GM12878 (cell line): ENCODE results near the gene ADGRL3. TPM values are rescaled to one million over a fixed set of nuclear protein-coding genes. Genes with fewer than 3 reads are reported as not detected.

Experiments used
- ATAC-seq: fragments of 200-7000 bp; cut with Tn5 transposase; 3 replicates; pipeline ENCODE4 v1.9.1; 2020; ENCODE audit warnings: mild to moderate bottlenecking, moderate library complexity
- BruUV-seq: library from RNA; stranded (reverse); fragments of 400-500 nt; replicated peaks from 2 replicates; lab custom pipeline; 2021; lab: Mats Ljungman, UMichigan
- CTCF ChIA-PET: fragments of 300-600 bp; sonication (Branson Sonifier 250); formaldehyde crosslinking; extraction: SDS; loops from one replicate; lab custom pipeline; 2021; ENCODE audit warnings: inconsistent platforms; lab: Yijun Ruan, JAX
- POLR2A ChIA-PET: fragments of 350-600 bp; formaldehyde crosslinking; extraction: SDS; loops from one replicate; lab custom pipeline; 2021; ENCODE audit warnings: inconsistent platforms; lab: Charles Lee
- RAD21 ChIA-PET: fragments of 300-600 bp; sonication (Branson Sonifier 250); formaldehyde crosslinking; loops from one replicate; lab custom pipeline; 2023; ENCODE audit warnings: antibody characterized with exemption; ENCODE audit not compliant: unreplicated experiment; lab: Charles Lee
- SMC1A ChIA-PET: fragments of 300-600 bp; sonication (Branson Sonifier 250); formaldehyde crosslinking; loops from one replicate; lab custom pipeline; 2023; ENCODE audit not compliant: unreplicated experiment, uncharacterized antibody; lab: Charles Lee
- DNase-seq: peaks from one replicate; pipeline ENCODE4 v3.0.0-alpha.2; 2011; ENCODE audit warnings: low read depth, low spot score
- FAIRE-seq: peaks from 3 replicates; lab custom pipeline; 2011; peaks lifted over from hg19 to GRCh38; lab: Jason Lieb, UNC
- H2AFZ ChIP-seq: 2 replicates; pipeline ENCODE4 v1.6.0; 2011; ENCODE audit warnings: low read depth, low read length, control low read depth; ENCODE audit not compliant: control insufficient read depth
- H3K27ac ChIP-seq: 2 replicates; pipeline ENCODE4 v1.5.1; 2011; ENCODE audit warnings: control low read depth; ENCODE audit not compliant: control insufficient read depth, insufficient read depth
- H3K27me3 ChIP-seq, 2 experiments: replicated peaks in 1 of 2; 2 replicates each; pipeline versions ENCODE4 v1.6.0 to v1.6.1; 2011; ENCODE audit warnings: low read length in 1 of 2; ENCODE audit not compliant: control insufficient read depth in 2 of 2, insufficient read depth in 2 of 2
- H3K36me3 ChIP-seq, 2 experiments: 2 replicates each; pipeline ENCODE4 v1.5.1; 2011; ENCODE audit warnings: low read length in 1 of 2; ENCODE audit not compliant: control insufficient read depth in 2 of 2, insufficient read depth in 2 of 2
- H3K4me1 ChIP-seq: 2 replicates; pipeline ENCODE4 v1.6.1; 2011; ENCODE audit warnings: mild to moderate bottlenecking, low read length, moderate library complexity, mixed read lengths; ENCODE audit not compliant: control insufficient read depth, insufficient read depth
- H3K4me2 ChIP-seq: 2 replicates; pipeline ENCODE4 v1.6.0; 2011; ENCODE audit warnings: control low read depth; ENCODE audit not compliant: control insufficient read depth, insufficient read depth
- H3K4me3 ChIP-seq: fragments of 200-600 bp; sonication (generic); 2 replicates; pipeline ENCODE4 v1.5.1; 2016
- H3K79me2 ChIP-seq: 2 replicates; pipeline ENCODE4 v1.6.0; 2011; ENCODE audit warnings: low read length; ENCODE audit not compliant: control insufficient read depth, insufficient read depth
- H3K9ac ChIP-seq: 2 replicates; pipeline ENCODE4 v1.8.0; 2011; ENCODE audit warnings: low read length, control low read depth, mixed read lengths; ENCODE audit not compliant: control insufficient read depth, insufficient read depth
- H3K9me3 ChIP-seq: replicated peaks from 3 replicates; pipeline ENCODE4 v1.5.1; 2011; ENCODE audit warnings: mild to moderate bottlenecking, low read length; ENCODE audit not compliant: control insufficient read depth, insufficient read depth
- H4K20me1 ChIP-seq: 2 replicates; pipeline ENCODE4 v1.6.0; 2011; ENCODE audit not compliant: control insufficient read depth, insufficient read depth
- BHLHE40 ChIP-seq, 2 experiments: fragments of 450-650 bp in 1 of 2; IDR thresholded peaks; 2 replicates each; pipeline ENCODE4 v1.6.1; 2011 to 2017; ENCODE audit warnings: low read depth in 2 of 2, borderline replicate concordance in 1 of 2, improper control_type of control experiment in 1 of 2, low read length in 1 of 2, mild to moderate bottlenecking in 1 of 2
- DPF2 ChIP-seq: fragments of 450-650 bp; IDR thresholded peaks from 2 replicates; pipeline ENCODE4 v1.6.1; 2017; ENCODE audit warnings: mild to moderate bottlenecking
- MTA2 ChIP-seq: fragments of 450-650 bp; IDR thresholded peaks from 2 replicates; pipeline ENCODE4 v1.6.1; 2016; ENCODE audit warnings: low read depth, mild to moderate bottlenecking, moderate library complexity
- NRF1 ChIP-seq: conservative IDR thresholded peaks from 2 replicates; pipeline ENCODE4 v1.6.1; 2011; ENCODE audit warnings: mild to moderate bottlenecking, low read depth, low read length, improper control_type of control experiment
- POU2F2 ChIP-seq: IDR thresholded peaks from 3 replicates; pipeline ENCODE4 v1.6.1; 2011; ENCODE audit warnings: low read depth, mild to moderate bottlenecking, low read length, borderline replicate concordance
- RCOR1 ChIP-seq: conservative IDR thresholded peaks from 2 replicates; pipeline ENCODE4 v1.6.1; 2012; ENCODE audit warnings: low read depth, low read length, improper control_type of control experiment
- SP1 ChIP-seq: IDR thresholded peaks from one replicate; pipeline ENCODE4 v1.6.1; 2011; ENCODE audit warnings: low read depth, low read length
- TCF7 ChIP-seq: IDR thresholded peaks from 2 replicates; pipeline ENCODE4 v1.6.1; 2014; ENCODE audit warnings: antibody characterized with exemption, borderline replicate concordance
- YBX1 ChIP-seq: fragments of 450-650 bp; IDR thresholded peaks from 2 replicates; pipeline ENCODE4 v1.6.1; 2016; ENCODE audit warnings: antibody characterized with exemption
- in situ Hi-C: fragments of 300-500 bp; cut with MboI; formaldehyde crosslinking; loops from 9 replicates; pipeline ENCODE4 v1.14.3; 2018; ENCODE audit warnings: mixed read lengths
- intact Hi-C: fragments of 100-400 bp; cut with micrococcal nuclease; formaldehyde crosslinking; loops from one replicate; pipeline ENCODE4 v1.14.2; 2022; ENCODE audit not compliant: unreplicated experiment
- polyA plus RNA-seq, 11 experiments: library from polyadenylated mRNA; depleted of rRNA in 4 of 11; unstranded in 6 of 11; stranded (reverse) in 5 of 11; fragments of >200 nt; fragmentation: Nextera tagmentation in 4 of 11; fragmentation: Illumina TruSeq in 1 of 11; extraction: Ambion mirVana in 4 of 11; extraction: Trizol in 1 of 11; gene quantifications; 1 replicate in 1 of 11; 2 replicates in 10 of 11; pipeline versions ENCODE4 v1.2.1 to v1.2.3, GENCODE V29; 2011 to 2016; ENCODE audit warnings: inconsistent platforms in 2 of 11, missing spikeins in 2 of 11, low read depth in 1 of 11
- total RNA-seq, 4 experiments: library from RNA; depleted of rRNA in 3 of 4; stranded (reverse); fragments of >200 nt in 3 of 4; fragmentation: Illumina TruSeq in 1 of 4; extraction: Trizol in 1 of 4; gene quantifications; 2 replicates each; pipeline versions ENCODE4 v1.2.1 to v1.2.3, GENCODE V29; 2013 to 2021
- TF ChIP-seq, protein P1 (sequence below): fragments of 150-350 bp; IDR thresholded peaks from 2 replicates; pipeline ENCODE4 v1.6.1; 2016; ENCODE audit warnings: low read depth, low read length
- TF ChIP-seq, protein P2 (sequence below): IDR thresholded peaks from 2 replicates; pipeline ENCODE4 v1.6.1; 2012; ENCODE audit warnings: low read depth, low read length, improper control_type of control experiment
- TF ChIP-seq, protein P3 (sequence below), 3 experiments: IDR thresholded peaks in 2 of 3; conservative IDR thresholded peaks in 1 of 3; 2 replicates each; pipeline ENCODE4 v1.5.1; 2011; ENCODE audit warnings: low read depth in 3 of 3, low read length in 3 of 3, mild to moderate bottlenecking in 3 of 3, control low read depth in 2 of 3, moderate library complexity in 2 of 3, inconsistent platforms in 1 of 3, mixed read lengths in 1 of 3; ENCODE audit not compliant: control insufficient read depth in 2 of 3, insufficient read depth in 1 of 3; ENCODE audit errors: extremely low read depth in 1 of 3
- TF ChIP-seq, protein P4 (sequence below): fragments of 450-650 bp; IDR thresholded peaks from 2 replicates; pipeline ENCODE4 v1.6.1; 2017; ENCODE audit warnings: mild to moderate bottlenecking, moderate library complexity

The ADGRL3 gene
- total and polyA plus RNA-seq, 10 of the 15 experiments (the other 5 are each of a cell fraction or from before 2014, with no cell fraction given), result 1.1 TPM; not detected in 9

DNA sequence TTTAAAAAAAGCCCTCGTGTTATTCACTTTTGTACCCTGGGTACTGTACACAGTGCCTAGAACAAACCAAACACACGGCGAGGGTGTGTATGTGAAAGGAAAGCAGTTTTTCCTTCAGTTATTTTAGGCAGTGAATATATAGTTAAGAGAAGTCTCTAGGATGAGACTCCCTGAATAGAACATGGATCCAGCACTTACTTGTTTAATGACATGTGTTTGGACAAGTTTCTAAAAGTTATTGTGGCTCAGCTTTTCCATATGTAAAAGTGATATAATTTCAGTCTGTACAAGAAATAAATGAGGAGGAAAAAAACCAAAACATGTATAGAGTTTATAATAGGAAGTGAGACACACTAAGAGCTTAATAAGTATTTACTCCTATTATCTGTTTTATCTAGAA lies 273.2 kb downstream of the ADGRL3 start (continued):
- TF ChIP-seq, protein P1, sequence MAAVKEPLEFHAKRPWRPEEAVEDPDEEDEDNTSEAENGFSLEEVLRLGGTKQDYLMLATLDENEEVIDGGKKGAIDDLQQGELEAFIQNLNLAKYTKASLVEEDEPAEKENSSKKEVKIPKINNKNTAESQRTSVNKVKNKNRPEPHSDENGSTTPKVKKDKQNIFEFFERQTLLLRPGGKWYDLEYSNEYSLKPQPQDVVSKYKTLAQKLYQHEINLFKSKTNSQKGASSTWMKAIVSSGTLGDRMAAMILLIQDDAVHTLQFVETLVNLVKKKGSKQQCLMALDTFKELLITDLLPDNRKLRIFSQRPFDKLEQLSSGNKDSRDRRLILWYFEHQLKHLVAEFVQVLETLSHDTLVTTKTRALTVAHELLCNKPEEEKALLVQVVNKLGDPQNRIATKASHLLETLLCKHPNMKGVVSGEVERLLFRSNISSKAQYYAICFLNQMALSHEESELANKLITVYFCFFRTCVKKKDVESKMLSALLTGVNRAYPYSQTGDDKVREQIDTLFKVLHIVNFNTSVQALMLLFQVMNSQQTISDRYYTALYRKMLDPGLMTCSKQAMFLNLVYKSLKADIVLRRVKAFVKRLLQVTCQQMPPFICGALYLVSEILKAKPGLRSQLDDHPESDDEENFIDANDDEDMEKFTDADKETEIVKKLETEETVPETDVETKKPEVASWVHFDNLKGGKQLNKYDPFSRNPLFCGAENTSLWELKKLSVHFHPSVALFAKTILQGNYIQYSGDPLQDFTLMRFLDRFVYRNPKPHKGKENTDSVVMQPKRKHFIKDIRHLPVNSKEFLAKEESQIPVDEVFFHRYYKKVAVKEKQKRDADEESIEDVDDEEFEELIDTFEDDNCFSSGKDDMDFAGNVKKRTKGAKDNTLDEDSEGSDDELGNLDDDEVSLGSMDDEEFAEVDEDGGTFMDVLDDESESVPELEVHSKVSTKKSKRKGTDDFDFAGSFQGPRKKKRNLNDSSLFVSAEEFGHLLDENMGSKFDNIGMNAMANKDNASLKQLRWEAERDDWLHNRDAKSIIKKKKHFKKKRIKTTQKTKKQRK, result no peak
- TF ChIP-seq, protein P2, sequence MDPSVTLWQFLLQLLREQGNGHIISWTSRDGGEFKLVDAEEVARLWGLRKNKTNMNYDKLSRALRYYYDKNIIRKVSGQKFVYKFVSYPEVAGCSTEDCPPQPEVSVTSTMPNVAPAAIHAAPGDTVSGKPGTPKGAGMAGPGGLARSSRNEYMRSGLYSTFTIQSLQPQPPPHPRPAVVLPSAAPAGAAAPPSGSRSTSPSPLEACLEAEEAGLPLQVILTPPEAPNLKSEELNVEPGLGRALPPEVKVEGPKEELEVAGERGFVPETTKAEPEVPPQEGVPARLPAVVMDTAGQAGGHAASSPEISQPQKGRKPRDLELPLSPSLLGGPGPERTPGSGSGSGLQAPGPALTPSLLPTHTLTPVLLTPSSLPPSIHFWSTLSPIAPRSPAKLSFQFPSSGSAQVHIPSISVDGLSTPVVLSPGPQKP, result no peak
- TF ChIP-seq TCF7, result no peak
- no peak for TF ChIP-seq RCOR1
- no peak for TF ChIP-seq POU2F2

DNA sequence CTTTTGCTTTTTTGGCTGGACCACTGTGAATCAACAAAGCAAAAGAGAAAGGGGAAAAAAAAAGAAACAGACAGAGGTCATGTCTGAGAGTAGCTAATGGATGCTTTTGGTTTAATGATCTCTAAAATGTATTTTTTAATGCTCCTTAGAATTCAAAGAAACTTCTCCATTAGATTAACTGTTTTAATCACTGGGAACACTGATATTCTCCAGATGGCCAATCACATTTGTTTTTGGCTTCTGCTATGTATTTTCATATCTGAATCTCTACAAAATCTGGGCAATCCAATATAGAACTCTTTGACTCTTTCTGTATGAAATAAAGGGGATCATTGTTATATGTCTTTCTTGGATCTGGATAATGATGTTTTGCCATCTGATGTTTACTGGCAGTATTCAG lies 278.2 kb downstream of the ADGRL3 start:
- RAD21 ChIA-PET, result no interaction called here

More for the DNA sequence above, 278.2 kb downstream of the ADGRL3 start:
- no peak overlapping the region for H3K9ac ChIP-seq
- DNase-seq, result no peak
- no TSS peak for BruUV-seq
- SMC1A ChIA-PET, result no interaction called here
- no peaks in the 10 kb centered on the region for H3K79me2 ChIP-seq
- CTCF ChIA-PET, result no interaction called here
- intact Hi-C loops, result no loop called here
- ATAC-seq, result no peak
- no peak overlapping the region for H3K27ac ChIP-seq
- H3K27me3 ChIP-seq, result no peaks in the 10 kb centered on the region
- H4K20me1 ChIP-seq, result no peaks in the 10 kb centered on the region
- no peaks in the 10 kb centered on the region for H3K4me1 ChIP-seq
- H3K4me3 ChIP-seq, result no peak overlapping the region
- no peaks in the 10 kb centered on the region for H3K36me3 ChIP-seq
- H3K4me2 ChIP-seq, result no peak overlapping the region
- POLR2A ChIA-PET, result no interaction called here
- in situ Hi-C loops, result no loop called here
- TF ChIP-seq, protein P3, sequence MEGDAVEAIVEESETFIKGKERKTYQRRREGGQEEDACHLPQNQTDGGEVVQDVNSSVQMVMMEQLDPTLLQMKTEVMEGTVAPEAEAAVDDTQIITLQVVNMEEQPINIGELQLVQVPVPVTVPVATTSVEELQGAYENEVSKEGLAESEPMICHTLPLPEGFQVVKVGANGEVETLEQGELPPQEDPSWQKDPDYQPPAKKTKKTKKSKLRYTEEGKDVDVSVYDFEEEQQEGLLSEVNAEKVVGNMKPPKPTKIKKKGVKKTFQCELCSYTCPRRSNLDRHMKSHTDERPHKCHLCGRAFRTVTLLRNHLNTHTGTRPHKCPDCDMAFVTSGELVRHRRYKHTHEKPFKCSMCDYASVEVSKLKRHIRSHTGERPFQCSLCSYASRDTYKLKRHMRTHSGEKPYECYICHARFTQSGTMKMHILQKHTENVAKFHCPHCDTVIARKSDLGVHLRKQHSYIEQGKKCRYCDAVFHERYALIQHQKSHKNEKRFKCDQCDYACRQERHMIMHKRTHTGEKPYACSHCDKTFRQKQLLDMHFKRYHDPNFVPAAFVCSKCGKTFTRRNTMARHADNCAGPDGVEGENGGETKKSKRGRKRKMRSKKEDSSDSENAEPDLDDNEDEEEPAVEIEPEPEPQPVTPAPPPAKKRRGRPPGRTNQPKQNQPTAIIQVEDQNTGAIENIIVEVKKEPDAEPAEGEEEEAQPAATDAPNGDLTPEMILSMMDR (IDR thresholded peaks at IDR 0.05 in 2 of 3, conservative IDR thresholded peaks at IDR 0.05 in 1 of 3; ENCODE audit: control insufficient read depth in 2 of 3, extremely low read depth in 1 of 3, insufficient read depth in 1 of 3, low read depth in 3 of 3, low read length in 3 of 3), result no peak
- TF ChIP-seq BHLHE40 (IDR thresholded peaks at IDR 0.05; ENCODE audit: borderline replicate concordance in 1 of 2, low read depth in 2 of 2, low read length in 1 of 2), result no peak
- TF ChIP-seq YBX1, result no peak
- TF ChIP-seq, protein P4, sequence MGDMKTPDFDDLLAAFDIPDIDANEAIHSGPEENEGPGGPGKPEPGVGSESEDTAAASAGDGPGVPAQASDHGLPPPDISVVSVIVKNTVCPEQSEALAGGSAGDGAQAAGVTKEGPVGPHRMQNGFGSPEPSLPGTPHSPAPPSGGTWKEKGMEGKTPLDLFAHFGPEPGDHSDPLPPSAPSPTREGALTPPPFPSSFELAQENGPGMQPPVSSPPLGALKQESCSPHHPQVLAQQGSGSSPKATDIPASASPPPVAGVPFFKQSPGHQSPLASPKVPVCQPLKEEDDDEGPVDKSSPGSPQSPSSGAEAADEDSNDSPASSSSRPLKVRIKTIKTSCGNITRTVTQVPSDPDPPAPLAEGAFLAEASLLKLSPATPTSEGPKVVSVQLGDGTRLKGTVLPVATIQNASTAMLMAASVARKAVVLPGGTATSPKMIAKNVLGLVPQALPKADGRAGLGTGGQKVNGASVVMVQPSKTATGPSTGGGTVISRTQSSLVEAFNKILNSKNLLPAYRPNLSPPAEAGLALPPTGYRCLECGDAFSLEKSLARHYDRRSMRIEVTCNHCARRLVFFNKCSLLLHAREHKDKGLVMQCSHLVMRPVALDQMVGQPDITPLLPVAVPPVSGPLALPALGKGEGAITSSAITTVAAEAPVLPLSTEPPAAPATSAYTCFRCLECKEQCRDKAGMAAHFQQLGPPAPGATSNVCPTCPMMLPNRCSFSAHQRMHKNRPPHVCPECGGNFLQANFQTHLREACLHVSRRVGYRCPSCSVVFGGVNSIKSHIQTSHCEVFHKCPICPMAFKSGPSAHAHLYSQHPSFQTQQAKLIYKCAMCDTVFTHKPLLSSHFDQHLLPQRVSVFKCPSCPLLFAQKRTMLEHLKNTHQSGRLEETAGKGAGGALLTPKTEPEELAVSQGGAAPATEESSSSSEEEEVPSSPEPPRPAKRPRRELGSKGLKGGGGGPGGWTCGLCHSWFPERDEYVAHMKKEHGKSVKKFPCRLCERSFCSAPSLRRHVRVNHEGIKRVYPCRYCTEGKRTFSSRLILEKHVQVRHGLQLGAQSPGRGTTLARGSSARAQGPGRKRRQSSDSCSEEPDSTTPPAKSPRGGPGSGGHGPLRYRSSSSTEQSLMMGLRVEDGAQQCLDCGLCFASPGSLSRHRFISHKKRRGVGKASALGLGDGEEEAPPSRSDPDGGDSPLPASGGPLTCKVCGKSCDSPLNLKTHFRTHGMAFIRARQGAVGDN, result no peak
- TF ChIP-seq MTA2, result no peak
- no peak for TF ChIP-seq SP1
- no peak for TF ChIP-seq DPF2
- TF ChIP-seq TCF7, result no peak
- TF ChIP-seq NRF1, result no peak
- TF ChIP-seq, all 136 proteins: peak for 0
- FAIRE-seq, result no peak
- no peaks in the 10 kb centered on the region for H3K9me3 ChIP-seq
- H2AFZ ChIP-seq, result no peak overlapping the region
